Islet of Langerhans (tissue), 1 donor: ENCODE data around the gene MPP1.

Experiments used
- FAIRE-seq: peaks from one replicate; lab custom pipeline; 2011; peaks lifted over from hg19 to GRCh38; lab: Jason Lieb, UNC

Gene MPP1

GRCh38 chrX:154775419-154776349, 29.6 kb downstream of the MPP1 start:
- FAIRE-seq = no peak

DNA sequence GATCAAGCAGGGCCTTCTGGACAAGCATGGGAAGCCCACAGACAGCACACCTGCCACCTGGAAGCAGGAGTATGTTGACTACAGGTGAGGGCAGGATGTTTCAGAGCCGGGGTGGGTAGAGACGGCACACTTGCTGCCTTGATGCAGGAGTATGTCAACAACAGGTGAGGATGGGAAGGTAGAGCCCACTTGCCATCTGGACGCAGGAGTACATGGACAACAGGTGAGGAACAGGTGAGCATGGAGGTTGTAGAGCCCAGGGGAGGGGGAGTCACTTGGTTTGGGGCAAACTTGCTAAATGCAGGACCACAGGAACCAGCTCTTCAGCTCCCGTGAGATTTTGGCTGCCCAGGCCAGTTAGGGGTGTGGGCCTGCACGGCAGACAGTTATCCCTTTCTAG, 30.7 kb downstream of the MPP1 start:
- no peak for FAIRE-seq

- no peak for FAIRE-seq
Measured at GRCh38 chrX:154762537-154763296, 42.6 kb downstream of the MPP1 start, which contains the start of gene DKC1. TSS of gene DKC1 (plus strand) at chrX:154762864. CDS start at chrX:154762966, 102 bp downstream.

DNA sequence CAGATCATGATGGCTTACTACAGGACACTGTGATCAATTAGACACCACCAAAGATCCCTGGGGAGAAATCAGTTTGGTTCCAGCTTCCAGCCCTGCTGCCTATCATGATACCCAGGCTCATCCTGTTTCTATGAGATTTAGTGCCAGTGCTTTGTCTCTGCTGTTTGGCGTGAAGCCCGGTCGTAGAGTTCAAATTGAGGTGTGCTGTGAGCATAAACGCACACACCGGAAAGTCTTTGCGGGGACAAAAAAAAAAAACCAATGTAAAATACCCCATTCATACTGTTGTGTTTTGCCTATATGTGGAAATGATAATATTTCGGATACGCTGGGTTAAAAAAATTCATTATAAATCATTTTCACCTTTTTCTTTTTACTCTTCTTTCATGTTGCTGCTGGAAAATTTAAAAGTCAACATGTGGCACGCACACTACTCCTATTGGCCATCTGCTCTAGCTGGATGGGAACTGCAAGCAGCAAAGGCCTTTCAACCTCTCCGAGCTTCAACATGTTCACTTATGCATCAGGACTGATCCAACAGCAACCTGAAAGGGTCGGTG, 43.2 kb downstream of the MPP1 start:
- FAIRE-seq = no peak

DNA sequence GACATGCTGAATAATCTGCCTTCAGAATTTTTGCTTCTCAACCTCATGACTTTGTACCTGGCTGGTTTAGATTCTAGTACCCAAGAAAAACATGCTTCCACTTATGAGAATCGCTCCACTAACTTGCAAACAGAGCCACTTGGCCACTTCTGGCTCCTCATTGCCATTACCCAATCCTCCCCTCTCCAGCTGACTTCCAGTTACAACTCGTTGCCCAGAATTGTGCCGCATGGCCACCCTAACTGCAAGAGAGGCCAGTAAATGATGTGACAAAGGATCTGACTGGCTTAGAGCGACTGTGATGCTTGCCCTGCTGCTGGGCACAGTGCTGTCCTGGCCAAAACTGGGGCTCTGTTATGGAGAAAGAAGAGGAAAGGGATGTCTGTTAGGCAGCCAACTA, 46.6 kb downstream of the MPP1 start:
- FAIRE-seq = no peak

GRCh38 chrX:154751669-154752271, 53.5 kb downstream of the MPP1 start:
- FAIRE-seq = no peak

DNA sequence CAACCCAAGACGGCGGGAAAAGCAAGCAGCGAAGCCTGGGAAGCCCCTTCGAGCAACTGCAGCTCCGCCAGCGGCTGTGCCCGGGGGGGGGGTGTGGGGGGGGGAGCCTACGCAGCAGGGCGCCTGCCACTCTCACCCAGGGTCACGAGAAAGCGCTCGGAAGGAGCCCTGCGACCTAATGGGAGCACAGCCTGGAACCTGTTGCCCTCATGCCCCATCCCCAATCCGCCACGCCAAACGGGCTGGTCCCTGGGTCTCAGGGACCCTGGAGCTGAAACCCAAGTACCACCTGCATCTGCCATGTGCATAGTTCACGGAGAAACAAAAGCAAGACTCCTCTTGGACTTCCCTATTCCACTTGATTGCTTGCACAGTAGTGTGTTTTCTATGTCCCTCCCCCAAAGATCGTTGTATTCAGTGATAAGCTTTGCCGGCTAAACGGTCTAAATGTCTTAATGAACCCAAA, 54.0 kb downstream of the MPP1 start:
- no peak for FAIRE-seq

DNA sequence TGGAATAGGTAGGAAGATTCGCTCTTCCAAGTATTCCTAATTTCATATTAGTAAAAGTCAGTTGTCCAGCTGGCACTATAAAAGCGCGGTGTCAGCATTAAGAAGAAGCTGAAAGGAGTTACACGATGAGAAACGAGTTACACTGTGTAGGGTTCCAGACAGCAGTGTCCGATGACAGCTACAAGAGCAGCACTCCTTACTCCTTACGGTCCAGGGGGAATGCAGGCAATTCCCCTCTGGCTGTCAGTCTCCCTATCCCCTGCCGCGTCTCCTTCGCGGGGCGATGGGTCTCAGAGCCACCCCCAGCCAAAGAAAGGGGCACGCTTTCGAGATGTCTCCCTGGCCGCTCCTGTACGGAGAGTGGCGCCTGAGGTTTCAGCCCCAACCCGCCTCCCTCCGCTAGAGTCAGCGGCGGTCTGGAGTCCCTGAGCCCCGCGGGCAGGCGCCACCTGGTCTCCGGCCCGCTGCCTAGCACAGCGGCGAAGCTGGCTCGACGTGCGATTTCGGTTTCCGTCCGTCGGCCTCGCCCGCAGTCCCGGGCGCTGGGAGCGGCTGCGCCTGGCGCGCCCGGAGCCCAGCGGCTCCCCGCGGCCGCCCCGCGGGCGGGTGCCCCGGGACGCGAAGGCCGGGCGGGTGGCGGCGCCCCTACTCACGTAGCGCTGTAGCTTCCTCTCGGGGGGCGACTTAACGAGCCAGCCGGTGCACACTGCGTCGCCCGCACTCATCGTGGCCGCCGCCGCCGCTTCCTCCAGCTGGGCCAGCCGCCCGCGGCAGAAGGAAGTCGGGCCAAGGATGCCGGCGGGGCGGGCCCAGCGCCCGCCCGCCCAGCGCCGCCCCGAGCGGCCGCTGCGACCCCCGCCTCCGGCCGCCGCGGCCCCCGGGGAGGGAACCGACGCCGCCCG, 54.7 kb downstream of the MPP1 start, which contains the start of gene GAB3:
Gene GAB3 (minus strand): TSS at position 777 of the 902 bp plus-strand sequence. CDS start 52 bp downstream, at position 725.
- FAIRE-seq = no peak

DNA sequence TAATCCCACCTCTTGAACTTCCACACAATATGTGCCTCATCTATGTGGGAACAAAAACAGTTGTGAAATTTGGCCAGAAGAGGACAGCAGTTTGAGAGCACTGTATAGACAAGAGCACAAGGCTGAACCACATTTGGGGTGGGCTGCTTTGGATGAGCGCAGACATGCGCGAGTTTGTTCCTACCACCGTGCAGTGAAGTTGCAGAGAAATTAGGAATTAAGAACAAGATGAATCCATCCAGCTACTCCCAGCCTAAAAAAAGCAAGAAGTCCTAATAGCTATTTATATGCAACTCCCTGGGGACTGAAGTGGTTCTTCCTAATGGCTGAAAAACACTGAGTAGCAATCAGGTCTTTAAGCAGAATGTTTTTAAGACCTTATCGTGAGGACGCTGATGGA, 55.4 kb downstream of the MPP1 start:
- FAIRE-seq = no peak

GRCh38 chrX:154748712-154749339, 56.5 kb downstream of the MPP1 start:
- FAIRE-seq = peak; percentile 60

- no peak for FAIRE-seq
Measured at GRCh38 chrX:154742613-154743012, 62.7 kb downstream of the MPP1 start.

- FAIRE-seq = no peak
Measured at GRCh38 chrX:154739952-154740465, 65.3 kb downstream of the MPP1 start.

GRCh38 chrX:154738011-154738738, 67.1 kb downstream of the MPP1 start:
- FAIRE-seq = no peak

DNA sequence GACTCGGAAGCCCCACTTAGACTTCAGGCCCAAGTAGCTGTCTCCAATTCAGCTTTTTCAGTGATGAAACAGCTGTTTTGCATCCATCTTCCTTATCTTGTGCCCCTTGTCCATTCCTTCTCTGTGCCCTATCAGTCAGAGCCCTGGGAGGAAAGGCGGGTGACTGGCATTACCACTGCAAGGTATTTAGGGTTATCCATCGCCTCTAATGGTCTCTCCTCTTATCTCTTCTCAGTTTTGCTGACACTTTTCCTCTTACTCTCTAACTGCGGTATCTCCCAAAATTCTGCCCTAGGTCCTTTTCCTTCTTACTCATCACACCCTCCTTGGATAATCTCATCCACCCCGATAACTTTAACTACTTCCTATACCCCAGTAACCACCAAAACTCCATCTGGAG, 68.1 kb downstream of the MPP1 start:
- FAIRE-seq = no peak

DNA sequence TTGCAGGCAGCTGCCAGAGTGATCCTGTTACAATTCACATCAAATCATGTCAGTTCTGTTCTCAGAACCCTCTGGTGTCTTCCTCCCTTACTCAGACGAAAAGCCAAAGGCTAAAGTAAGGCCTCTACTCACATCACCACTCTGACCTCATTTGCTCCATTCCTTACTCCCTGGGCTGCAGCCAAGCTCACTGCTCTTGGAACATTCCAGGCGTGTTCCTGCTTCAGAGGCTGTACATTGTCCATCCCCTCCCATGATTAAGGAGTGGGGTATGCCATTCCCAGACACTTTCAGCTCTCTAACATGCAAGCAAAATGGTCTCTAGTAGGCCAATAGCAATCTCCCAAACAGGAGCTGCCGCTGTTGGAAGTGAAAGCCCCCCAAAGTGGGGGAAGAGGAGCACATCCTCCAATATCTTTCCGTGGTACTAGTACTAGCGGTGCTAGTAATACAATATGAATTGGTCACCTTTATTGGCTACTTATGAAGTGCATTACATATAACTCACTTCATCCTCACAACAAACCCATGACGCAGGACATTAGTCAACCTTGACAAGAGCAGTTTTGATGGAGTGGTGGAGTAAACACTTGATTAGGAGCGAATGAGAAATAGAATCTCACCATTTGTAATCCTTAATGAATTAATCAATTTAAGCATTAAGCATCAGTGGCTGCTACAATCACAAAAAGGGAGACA, 69.4 kb downstream of the MPP1 start:
- no peak for FAIRE-seq

GRCh38 chrX:154734061-154734781, 71.1 kb downstream of the MPP1 start:
- FAIRE-seq = no peak

- FAIRE-seq = no peak
Measured at GRCh38 chrX:154733066-154733425, 72.2 kb downstream of the MPP1 start.

GRCh38 chrX:154732421-154733065, 72.7 kb downstream of the MPP1 start:
- FAIRE-seq = no peak
